Natural killer cell treated with Interleukin-12 subunit alpha and Interleukin-12 subunit beta and Interleukin-15 and Interleukin-18, amount 100 ng/mL, for 72 hours (primary cell): ENCODE data around the gene GYG1. TPM values are rescaled to one million over a fixed set of nuclear protein-coding genes. Genes with fewer than 3 reads are reported as not detected.

Source experiments
- ATAC-seq, 2 donors: fragments of 150-1000 bp; cut with Tn5 transposase in 1 of 2; sonication (Bioruptor Pico), chemical (Tn5 transposase) in 1 of 2; 2 replicates each; pipeline ENCODE4 v1.10.0; 2021
- DNase-seq: peaks from one replicate; pipeline ENCODE4 v3.0.0; 2022; ENCODE audit warnings: low spot score
- H3K27ac Mint-ChIP-seq, 2 donors: 1 replicate in 1 of 2; 2 replicates in 1 of 2; pipeline ENCODE4 v1.8.0; 2022; ENCODE audit warnings: mixed read lengths in 2 of 2, mild to moderate bottlenecking in 1 of 2, moderate library complexity in 1 of 2
- H3K27me3 Mint-ChIP-seq, 2 donors: 1 replicate in 1 of 2; 2 replicates in 1 of 2; pipeline ENCODE4 v1.8.0; 2022; ENCODE audit warnings: mixed read lengths in 2 of 2
- H3K36me3 Mint-ChIP-seq: one replicate; pipeline ENCODE4 v1.8.0; 2022; ENCODE audit warnings: mixed read lengths
- H3K4me1 Mint-ChIP-seq, 2 donors: 1 replicate in 1 of 2; 2 replicates in 1 of 2; pipeline ENCODE4 v1.8.0; 2022; ENCODE audit warnings: low read depth in 2 of 2, mixed read lengths in 2 of 2, mild to moderate bottlenecking in 1 of 2
- H3K4me3 Mint-ChIP-seq: one replicate; pipeline ENCODE4 v1.8.0; 2022; ENCODE audit warnings: mixed read lengths
- H3K9me3 Mint-ChIP-seq: 2 replicates; pipeline ENCODE4 v1.8.0; 2022; ENCODE audit warnings: mixed read lengths
- total RNA-seq, 2 donors: library from RNA; stranded (reverse); gene quantifications; one replicate each; pipeline ENCODE4 v1.2.3, GENCODE V29; 2022

Gene GYG1
- 100 to 1,000 TPM in 1 of 2 donors, 10 to 100 TPM in 1; 83.5 to 112 TPM for total RNA-seq

DNA sequence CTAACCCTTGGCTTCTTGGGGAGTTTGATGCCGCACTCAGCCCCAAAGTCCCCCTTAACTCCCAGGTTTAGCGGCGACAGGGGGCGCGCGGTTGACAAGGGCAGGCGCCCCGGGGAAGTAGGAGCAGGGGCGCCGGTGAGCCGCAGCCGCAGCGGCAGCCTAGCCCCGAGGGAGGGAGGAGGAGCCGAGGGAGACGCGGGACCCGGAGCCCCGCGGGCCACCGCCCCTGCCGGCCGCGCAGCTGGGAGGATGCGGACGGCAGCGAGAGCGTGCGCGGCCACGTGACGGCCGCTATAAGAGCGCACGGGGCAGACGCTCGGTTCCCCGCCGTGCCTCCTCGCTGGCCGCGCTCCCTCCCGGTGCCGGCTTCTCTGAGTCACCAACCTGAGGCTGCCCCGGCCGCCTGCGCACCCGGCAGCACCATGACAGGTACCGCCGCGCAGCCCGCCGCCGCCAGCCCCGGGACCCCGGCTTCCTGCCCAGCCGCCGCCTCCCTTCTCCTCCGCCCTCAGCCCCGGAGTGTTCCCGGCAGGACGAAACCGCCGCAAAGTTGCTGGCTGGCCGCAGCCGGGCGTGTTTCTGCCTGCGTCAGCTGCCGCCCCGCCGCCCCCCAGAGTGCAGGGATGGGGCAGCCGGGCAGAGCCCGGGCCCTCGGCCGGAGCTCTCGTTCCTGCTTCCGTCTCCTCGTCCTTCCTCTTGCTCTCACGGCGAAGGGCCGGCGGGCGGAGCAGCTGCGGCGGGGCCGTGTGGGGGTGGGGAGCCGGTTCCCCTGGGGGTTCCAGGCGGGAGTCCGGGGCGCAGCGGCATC is at the start of gene GYG1:
TSS of gene GYG1 (plus strand) at position 322 of the 808 bp plus-strand sequence. CDS start at position 423, 101 bp downstream.
- ATAC-seq (peak; percentile 92 to 93), DNase-seq (peak; percentile 91)
- H3K9me3 Mint-ChIP-seq, result no peaks in the 10 kb centered on the region
- H3K27ac Mint-ChIP-seq, result peak within 1 kb of the TSS; percentile 95 to 96
- H3K4me3 Mint-ChIP-seq, result peak within 1 kb of the TSS; percentile 91
- no peaks in the 10 kb centered on the region for H3K27me3 Mint-ChIP-seq
- peaks cover 36 to 54% of the 10 kb centered on the region in 2 donors for H3K4me1 Mint-ChIP-seq
- peaks cover 12% of the 10 kb centered on the region for H3K36me3 Mint-ChIP-seq

DNA sequence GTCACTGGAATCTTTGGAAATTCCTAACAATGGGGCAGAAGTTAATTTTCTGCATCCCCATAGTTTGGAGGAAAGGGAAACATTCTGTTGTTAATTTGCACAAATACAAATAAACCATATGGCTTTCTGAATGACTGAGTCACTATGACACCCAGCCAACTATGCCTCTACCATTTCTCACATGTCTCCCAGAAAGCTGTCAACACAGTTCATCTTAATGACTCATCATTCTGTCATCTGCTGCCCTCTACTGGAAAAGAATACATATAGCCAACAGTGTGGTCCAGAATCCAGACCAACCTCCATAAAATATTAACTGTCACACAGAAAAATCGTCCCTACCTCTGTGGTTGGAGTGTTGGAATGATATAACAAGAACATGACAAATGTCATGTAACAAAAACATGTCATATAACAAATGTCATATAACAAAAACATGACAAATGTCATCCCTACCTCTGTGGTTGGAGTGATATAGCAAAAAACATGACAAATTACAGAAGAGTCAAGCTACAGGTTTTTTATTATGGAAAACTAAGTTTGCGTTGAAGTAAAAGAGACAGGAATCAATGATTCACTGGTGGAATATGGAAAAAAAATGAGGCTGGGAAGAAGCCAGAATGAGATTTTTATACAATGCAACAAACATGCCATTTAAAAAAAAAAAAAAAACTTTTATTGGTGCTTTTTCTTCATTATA is 47.7 kb upstream of the GYG1 start:
- no peak overlapping the region for H3K4me3 Mint-ChIP-seq
- no peaks in the 10 kb centered on the region for H3K9me3 Mint-ChIP-seq
- peaks cover 3 to 5% of the 10 kb centered on the region in 2 donors for H3K27me3 Mint-ChIP-seq
- no peak for DNase-seq
- ATAC-seq, result peak; percentile 90 to 91
- peak overlapping the region in 1 of 2 donors; percentile 1 for H3K27ac Mint-ChIP-seq
- H3K36me3 Mint-ChIP-seq, result no peaks in the 10 kb centered on the region
- peaks cover 0 to 8% of the 10 kb centered on the region in 2 donors for H3K4me1 Mint-ChIP-seq

DNA sequence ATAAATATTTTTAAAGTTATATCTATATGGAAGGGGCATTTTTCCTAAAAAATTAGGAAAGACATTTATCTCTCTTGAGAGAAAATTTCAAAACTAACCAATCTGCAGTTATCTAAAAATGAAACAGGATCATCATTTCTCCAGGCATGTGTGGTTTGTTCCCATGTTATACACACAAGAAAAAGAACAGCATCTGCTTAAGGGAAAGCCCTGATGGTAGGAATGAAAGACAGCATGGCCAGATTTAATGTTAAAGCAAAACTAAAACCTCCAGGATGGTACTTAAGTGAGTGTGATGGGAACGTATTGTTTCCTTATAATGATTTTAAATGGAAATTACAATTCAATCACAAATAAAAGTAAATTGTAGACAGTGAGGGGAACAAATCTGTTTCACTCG is 46.2 kb upstream of the GYG1 start:
- peaks cover 0 to 8% of the 10 kb centered on the region in 2 donors for H3K4me1 Mint-ChIP-seq
- H3K9me3 Mint-ChIP-seq, result no peaks in the 10 kb centered on the region
- H3K4me3 Mint-ChIP-seq, result no peak overlapping the region
- ATAC-seq (no peak), DNase-seq (no peak)
- H3K36me3 Mint-ChIP-seq, result no peaks in the 10 kb centered on the region
- H3K27ac Mint-ChIP-seq, result no peak overlapping the region
- no peaks in the 10 kb centered on the region for H3K27me3 Mint-ChIP-seq

DNA sequence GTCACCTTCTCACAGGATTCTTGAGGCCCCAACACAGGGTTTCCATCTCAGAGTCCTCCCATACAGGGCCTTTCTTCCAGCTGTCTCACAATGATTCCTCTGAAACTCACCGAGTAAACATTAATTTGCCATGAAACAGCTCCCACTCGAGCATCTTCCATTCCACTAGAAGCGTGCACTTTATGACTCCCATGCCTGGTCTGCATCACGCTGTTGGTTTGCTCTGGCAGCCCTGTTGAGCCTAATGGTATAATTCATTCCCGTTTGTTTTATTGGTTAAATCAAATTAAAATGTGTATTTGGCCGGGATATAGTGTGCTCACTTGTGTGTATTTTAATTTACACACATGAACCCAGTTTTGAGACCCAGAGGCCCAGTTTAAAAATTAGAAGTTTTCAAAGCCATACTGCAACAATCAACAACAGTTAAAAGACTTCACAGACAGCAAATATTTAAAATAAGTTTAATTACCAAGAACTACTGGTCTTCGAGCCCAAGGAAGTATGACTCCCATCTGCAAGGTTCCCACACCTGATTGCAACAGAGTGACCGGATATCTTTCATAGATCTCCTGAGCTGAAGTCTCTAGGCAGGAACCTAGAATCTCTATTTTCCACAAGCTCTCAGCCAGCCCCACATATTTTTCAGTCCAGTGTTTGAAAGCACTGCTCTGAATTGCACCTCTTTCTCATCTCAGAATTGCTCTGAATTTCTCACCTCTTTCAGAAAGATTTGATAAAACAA is 42.3 kb upstream of the GYG1 start:
- Mint-ChIP-seq H3K36me3 (no peaks in the 10 kb centered on the region), H3K9me3 (no peaks in the 10 kb centered on the region), H3K27ac (no peak overlapping the region), H3K4me3 (no peak overlapping the region), H3K27me3 (no peaks in the 10 kb centered on the region), H3K4me1 (no peaks in the 10 kb centered on the region)
- no peak for DNase-seq
- no peak for ATAC-seq

DNA sequence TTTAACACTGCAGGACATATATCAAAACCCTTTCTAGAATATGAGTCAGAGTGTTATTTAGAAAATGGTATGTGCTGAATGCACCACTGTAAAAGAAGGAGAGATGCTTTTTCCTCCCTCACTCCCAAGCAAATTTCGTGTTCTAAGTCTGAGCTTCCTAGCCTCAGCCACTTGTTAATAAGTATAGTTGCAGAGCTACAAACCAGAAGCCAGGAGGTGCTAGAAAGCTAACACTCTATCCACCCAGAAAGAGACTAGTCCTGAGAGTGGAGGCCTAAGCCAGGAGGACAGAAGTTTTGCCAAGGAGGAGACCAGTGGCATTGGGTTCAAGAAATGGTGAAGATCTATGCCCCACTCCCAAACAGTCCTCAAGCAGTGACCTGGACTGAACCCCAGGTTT is 40.5 kb upstream of the GYG1 start:
- H3K4me3 Mint-ChIP-seq, result no peak overlapping the region
- no peaks in the 10 kb centered on the region for H3K9me3 Mint-ChIP-seq
- no peaks in the 10 kb centered on the region for H3K36me3 Mint-ChIP-seq
- ATAC-seq (no peak), DNase-seq (no peak)
- no peak overlapping the region for H3K27ac Mint-ChIP-seq
- H3K4me1 Mint-ChIP-seq, result no peaks in the 10 kb centered on the region
- no peaks in the 10 kb centered on the region for H3K27me3 Mint-ChIP-seq

DNA sequence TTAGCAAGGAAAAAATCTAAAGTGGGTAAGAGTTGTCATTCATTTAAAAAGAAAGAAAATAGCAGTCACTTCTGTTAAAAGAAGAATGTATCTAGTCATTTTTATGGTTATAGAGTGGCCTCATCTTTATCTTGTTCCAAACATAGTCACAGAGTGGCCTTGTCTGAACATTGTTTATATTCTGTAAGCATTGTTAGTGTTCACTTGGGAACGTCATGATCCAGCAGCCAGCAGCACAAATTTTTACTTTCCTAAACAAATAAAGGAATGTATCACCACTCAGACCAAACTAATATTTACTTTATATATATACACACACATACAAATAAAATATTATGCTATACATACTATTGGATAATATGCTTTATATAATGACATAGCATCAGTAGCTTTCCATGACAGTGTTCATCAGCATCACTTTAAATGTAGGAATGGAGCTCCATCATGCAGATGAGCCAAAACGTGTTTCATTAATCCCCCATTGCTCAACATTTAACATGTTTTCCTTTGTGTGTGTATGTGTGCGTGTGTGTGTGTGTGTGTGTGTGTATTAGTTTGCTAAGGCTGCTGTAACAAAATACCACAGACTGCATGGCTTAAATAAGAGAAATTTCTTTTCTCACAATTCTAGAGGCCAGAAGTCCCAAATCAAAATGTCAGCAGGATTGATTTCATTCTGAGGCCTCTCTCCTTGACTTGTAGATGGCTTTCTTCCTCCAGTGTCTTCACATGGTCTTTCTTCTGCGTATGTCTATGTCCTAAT is 39.6 kb upstream of the GYG1 start:
- Mint-ChIP-seq H3K27ac (no peak overlapping the region), H3K27me3 (no peaks in the 10 kb centered on the region), H3K9me3 (no peaks in the 10 kb centered on the region), H3K36me3 (no peaks in the 10 kb centered on the region), H3K4me3 (no peak overlapping the region), H3K4me1 (peaks cover 3 to 5% of the 10 kb centered on the region in 2 donors)
- ATAC-seq, result no peak
- DNase-seq, result no peak

DNA sequence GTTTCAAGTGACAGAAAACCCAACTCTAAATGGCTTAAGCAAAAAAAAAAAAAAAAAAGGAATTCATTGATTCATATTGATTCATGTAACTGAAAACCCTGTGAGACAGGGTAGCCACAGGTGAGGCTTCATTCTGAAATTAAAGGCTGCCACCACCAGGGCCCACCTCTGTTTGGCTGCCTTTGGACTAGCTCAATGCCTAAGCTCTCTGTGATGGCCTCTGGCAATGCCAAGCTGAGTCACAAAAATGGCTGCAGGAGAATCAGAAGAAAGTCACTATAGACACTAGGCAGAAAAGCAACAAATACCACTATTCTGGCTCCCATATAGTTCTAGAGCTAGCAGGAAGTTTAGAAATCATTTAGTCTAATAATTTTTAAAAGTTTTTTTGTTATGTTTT is 38.2 kb upstream of the GYG1 start:
- no peaks in the 10 kb centered on the region for H3K27me3 Mint-ChIP-seq
- ATAC-seq, result no peak
- H3K4me1 Mint-ChIP-seq, result peaks cover 11 to 15% of the 10 kb centered on the region in 2 donors
- H3K27ac Mint-ChIP-seq, result no peak overlapping the region
- H3K36me3 Mint-ChIP-seq, result no peaks in the 10 kb centered on the region
- no peak overlapping the region for H3K4me3 Mint-ChIP-seq
- no peak for DNase-seq
- no peaks in the 10 kb centered on the region for H3K9me3 Mint-ChIP-seq

DNA sequence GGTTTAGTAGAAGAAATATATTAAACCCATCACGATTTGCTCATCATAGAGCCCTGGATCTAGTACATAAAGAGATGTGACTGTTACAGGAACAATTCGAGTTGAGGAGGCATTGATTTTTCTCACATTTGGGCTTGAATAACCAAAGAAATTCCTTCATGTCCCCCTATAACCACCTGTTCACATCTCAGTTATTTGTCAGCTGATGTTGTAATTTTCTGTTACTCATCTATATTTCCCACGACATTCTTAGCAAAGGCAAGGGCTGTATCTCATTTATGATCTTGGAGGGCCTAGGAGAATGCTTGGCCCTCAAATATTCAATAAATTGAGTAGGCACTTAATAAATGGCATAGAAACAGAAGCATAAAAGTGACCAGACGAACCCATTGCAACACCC is 36.4 kb upstream of the GYG1 start:
- peaks cover 13 to 15% of the 10 kb centered on the region in 2 donors for H3K4me1 Mint-ChIP-seq
- no peaks in the 10 kb centered on the region for H3K9me3 Mint-ChIP-seq
- no peaks in the 10 kb centered on the region for H3K36me3 Mint-ChIP-seq
- peaks cover 0 to 4% of the 10 kb centered on the region in 2 donors for H3K27me3 Mint-ChIP-seq
- H3K4me3 Mint-ChIP-seq, result no peak overlapping the region
- no peak for DNase-seq
- peak overlapping the region in 1 of 2 donors; percentile 53 for H3K27ac Mint-ChIP-seq
- no peak for ATAC-seq

DNA sequence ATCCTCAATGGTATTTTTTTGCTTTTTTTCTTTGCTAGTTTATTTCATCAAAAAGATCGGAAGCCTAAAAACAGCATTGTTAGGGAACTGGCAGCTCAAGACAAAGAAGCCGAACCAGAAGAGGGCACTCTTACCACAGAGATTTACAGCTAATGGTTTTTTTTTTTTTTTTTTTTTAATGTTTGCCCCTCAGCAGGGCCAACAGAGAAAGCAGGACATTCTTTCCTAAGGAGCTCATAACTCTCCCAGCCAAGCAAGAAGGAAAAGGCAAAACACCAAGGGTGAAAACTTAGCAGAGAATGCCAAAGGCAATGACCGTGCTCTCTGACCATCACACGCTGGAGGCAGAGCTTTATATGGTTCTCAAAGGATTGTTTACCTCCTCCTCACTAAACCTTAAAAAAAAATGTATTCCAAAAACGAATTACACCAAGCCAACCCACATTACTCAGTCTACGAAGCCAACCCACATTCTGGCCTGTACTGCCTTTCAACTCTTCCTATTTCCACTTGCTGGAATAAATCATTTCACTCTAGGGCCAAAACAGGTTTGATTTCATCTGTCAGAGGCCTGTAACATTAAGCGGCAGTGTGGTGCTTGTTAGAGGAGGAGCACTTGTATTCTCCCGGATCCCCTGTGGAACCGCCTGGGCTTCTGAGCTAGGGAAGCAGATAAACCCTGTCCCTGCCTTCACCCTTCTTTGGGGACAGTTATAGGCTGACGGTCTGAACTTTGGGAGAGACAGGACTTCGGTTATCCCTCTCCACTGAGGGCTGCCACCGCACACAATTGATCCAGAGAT is 35.6 kb upstream of the GYG1 start:
- Mint-ChIP-seq H3K4me3 (no peak overlapping the region), H3K4me1 (peaks cover 13 to 15% of the 10 kb centered on the region in 2 donors), H3K27ac (peak overlapping the region in 1 of 2 donors; percentile 53), H3K27me3 (peaks cover 0 to 4% of the 10 kb centered on the region in 2 donors), H3K9me3 (no peaks in the 10 kb centered on the region), H3K36me3 (no peaks in the 10 kb centered on the region)
- ATAC-seq (no peak), DNase-seq (no peak)

DNA sequence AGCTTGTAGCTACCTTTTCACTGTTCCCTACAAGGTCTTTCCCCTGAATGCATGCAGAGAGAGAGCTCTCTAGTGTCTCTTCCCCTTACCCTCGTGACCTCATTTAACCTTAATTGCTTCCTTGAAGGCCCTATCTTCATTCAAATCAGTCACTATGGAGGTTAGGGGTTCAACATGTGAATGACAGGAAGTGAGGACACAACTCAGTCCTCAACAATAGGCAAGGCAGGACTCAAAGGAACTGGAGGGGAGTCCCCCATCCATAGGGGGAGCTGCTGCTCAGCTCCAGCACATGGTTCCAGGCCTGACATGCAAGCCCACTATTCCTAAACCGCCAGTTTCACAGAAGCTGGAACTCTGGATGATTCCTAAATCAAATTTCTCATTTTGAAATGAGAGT is 33.8 kb upstream of the GYG1 start:
- Mint-ChIP-seq H3K4me3 (no peak overlapping the region), H3K9me3 (no peaks in the 10 kb centered on the region), H3K27me3 (peaks cover 10 to 11% of the 10 kb centered on the region in 2 donors), H3K27ac (peak overlapping the region in 1 of 2 donors; percentile 53), H3K36me3 (no peaks in the 10 kb centered on the region), H3K4me1 (peaks cover 13 to 15% of the 10 kb centered on the region in 2 donors)
- ATAC-seq (peak; percentile 68 to 75), DNase-seq (no peak)

DNA sequence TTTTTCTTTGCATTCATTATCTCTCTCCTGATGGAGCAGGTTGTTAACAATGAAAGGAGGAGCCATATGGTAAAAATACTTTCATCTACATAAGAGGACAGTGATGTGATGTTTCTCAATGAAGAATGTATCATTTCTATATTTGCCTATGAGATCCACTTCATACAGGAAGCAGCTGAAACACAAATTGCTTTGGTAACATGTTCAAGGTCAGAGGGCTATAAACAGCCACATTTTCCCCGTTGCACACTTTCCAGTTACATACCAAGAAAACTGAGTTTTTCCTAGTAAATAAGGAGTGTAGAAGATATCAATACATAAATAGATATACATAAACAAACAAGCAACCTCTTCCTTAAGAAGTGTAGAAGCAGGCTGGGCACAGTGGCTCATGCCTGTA is 32.6 kb upstream of the GYG1 start:
- H3K4me3 Mint-ChIP-seq, result no peak overlapping the region
- peaks cover 10 to 11% of the 10 kb centered on the region in 2 donors for H3K27me3 Mint-ChIP-seq
- no peaks in the 10 kb centered on the region for H3K36me3 Mint-ChIP-seq
- no peak for ATAC-seq
- DNase-seq, result no peak
- no peaks in the 10 kb centered on the region for H3K9me3 Mint-ChIP-seq
- H3K27ac Mint-ChIP-seq, result peak overlapping the region in 1 of 2 donors; percentile 53
- H3K4me1 Mint-ChIP-seq, result peaks cover 13 to 15% of the 10 kb centered on the region in 2 donors

DNA sequence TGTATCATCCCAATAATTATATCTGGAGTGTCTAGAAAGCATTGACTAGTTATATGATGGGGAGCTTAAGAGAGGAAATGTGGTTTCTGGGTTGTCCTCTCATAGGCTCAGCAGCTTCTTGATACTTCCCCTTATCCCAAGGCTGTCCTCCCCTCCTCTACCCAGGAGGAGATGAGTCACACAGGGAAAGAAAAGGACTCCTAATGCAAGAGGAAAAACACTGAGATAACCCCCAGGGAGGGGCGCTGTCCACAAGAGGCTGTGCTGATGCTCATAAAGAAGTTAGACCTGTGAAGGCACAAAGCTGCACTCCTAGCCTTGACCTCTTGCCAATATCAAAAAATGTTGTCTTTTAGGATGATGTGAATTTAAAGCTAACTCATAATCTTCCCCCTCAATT is 28.8 kb upstream of the GYG1 start:
- no peak for DNase-seq
- no peak overlapping the region for H3K27ac Mint-ChIP-seq
- peaks cover 3 to 4% of the 10 kb centered on the region in 2 donors for H3K4me1 Mint-ChIP-seq
- no peaks in the 10 kb centered on the region for H3K9me3 Mint-ChIP-seq
- H3K4me3 Mint-ChIP-seq, result no peak overlapping the region
- H3K27me3 Mint-ChIP-seq, result peaks cover 10 to 11% of the 10 kb centered on the region in 2 donors
- ATAC-seq, result peak in 1 of 2 donors; percentile 41
- H3K36me3 Mint-ChIP-seq, result no peaks in the 10 kb centered on the region
